ENCODE results near the gene HIGD1C. TPM values are rescaled to one million over a fixed set of nuclear protein-coding genes. Genes with fewer than 3 reads are reported as not detected.

Gene HIGD1C
- total and polyA plus RNA-seq, 2 experiments from 2014 or later: not detected

DNA sequence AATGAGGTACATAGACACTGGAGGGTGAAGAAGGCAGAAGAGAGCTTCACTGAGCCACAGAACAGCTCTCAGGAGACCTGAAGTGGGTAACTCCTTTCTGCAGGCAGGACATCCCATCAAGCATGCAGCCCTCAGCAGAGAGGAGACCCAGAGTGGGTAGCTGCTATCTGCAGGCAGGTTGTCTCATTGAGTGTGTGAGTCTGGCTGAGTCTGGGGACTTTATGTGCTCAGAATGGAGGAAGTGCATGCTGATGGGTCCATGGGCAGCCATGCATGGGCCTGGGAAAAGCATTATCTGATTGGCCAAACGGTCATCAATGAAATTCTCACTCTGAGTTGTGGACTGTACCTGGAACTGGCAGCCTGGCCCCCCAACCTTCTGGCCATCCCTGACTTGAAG lies 14.7 kb upstream of the HIGD1C start:
- H3K9me3 Mint-ChIP-seq: peaks cover 23% of the 10 kb centered on the region
- no peak overlapping the region for H3K27ac Mint-ChIP-seq
- Histone ChIP-seq H2AFZ (no peak overlapping the region), H4K20me1 (replicated peaks; ENCODE audit: insufficient read depth) (no peaks in the 10 kb centered on the region), H3F3A (replicated peaks; ENCODE audit: low read depth) (no peaks in the 10 kb centered on the region), H3K4me1 (ENCODE audit: insufficient read depth) (peaks cover 9% of the 10 kb centered on the region; the same call in 1 of the 2 replicates), H3K27ac (ENCODE audit: low read depth) (no peak overlapping the region), H3K4me2 (no peak overlapping the region), H3K79me2 (replicated peaks; ENCODE audit: insufficient read depth) (no peaks in the 10 kb centered on the region), H3K27me3 (ENCODE audit: insufficient read depth) (no peaks in the 10 kb centered on the region), H3K9me2 (ENCODE audit: insufficient read depth) (no peaks in the 10 kb centered on the region), H3K4me3 (no peak overlapping the region), H3K36me3 (ENCODE audit: insufficient read depth) (0 out of 2 replicates have a peak, but pooled peaks cover 3% of the 10 kb centered on the region)
- no peak for ATAC-seq
- H3K36me3 Mint-ChIP-seq (ENCODE audit: low read depth): peaks cover 15% of the 10 kb centered on the region
- H3K4me3 Mint-ChIP-seq: no peak overlapping the region
- no peak for TF ChIP-seq NANOG (IDR thresholded peaks at IDR 0.05; ENCODE audit: borderline replicate concordance)
- no peak for TF ChIP-seq STAT1 (IDR thresholded peaks at IDR 0.05; ENCODE audit: unreplicated experiment)
- peaks cover 4% of the 10 kb centered on the region for H3K27me3 Mint-ChIP-seq (ENCODE audit: insufficient read depth, low read depth, poor library complexity)
- DNase-seq (ENCODE audit: low spot score): no peak
- peaks cover 6% of the 10 kb centered on the region; the same call in 2 of the 3 replicates for H3K4me1 Mint-ChIP-seq

GRCh38 chr12:50947933-50948626 lies 4.3 kb upstream of the HIGD1C start:
- TF ChIP-seq, protein P1, sequence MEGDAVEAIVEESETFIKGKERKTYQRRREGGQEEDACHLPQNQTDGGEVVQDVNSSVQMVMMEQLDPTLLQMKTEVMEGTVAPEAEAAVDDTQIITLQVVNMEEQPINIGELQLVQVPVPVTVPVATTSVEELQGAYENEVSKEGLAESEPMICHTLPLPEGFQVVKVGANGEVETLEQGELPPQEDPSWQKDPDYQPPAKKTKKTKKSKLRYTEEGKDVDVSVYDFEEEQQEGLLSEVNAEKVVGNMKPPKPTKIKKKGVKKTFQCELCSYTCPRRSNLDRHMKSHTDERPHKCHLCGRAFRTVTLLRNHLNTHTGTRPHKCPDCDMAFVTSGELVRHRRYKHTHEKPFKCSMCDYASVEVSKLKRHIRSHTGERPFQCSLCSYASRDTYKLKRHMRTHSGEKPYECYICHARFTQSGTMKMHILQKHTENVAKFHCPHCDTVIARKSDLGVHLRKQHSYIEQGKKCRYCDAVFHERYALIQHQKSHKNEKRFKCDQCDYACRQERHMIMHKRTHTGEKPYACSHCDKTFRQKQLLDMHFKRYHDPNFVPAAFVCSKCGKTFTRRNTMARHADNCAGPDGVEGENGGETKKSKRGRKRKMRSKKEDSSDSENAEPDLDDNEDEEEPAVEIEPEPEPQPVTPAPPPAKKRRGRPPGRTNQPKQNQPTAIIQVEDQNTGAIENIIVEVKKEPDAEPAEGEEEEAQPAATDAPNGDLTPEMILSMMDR (conservative IDR thresholded peaks at IDR 0.05; ENCODE audit: low read depth in 2 of 2): no peak
- no peak for TF ChIP-seq JUNB (IDR thresholded peaks at IDR 0.05; ENCODE audit: unreplicated experiment)
- TF ChIP-seq, protein P2, sequence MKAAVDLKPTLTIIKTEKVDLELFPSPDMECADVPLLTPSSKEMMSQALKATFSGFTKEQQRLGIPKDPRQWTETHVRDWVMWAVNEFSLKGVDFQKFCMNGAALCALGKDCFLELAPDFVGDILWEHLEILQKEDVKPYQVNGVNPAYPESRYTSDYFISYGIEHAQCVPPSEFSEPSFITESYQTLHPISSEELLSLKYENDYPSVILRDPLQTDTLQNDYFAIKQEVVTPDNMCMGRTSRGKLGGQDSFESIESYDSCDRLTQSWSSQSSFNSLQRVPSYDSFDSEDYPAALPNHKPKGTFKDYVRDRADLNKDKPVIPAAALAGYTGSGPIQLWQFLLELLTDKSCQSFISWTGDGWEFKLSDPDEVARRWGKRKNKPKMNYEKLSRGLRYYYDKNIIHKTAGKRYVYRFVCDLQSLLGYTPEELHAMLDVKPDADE (IDR thresholded peaks at IDR 0.05): no peak
- no peak overlapping the region for H2AFZ ChIP-seq
- no peaks in the 10 kb centered on the region for H3K79me2 ChIP-seq (replicated peaks; ENCODE audit: insufficient read depth)
- H3K4me2 ChIP-seq: no peak overlapping the region
- no peaks in the 10 kb centered on the region for H3K9me2 ChIP-seq (ENCODE audit: insufficient read depth)
- Mint-ChIP-seq H3K27me3 (ENCODE audit: insufficient read depth, low read depth, poor library complexity) (peaks cover 7% of the 10 kb centered on the region), H3K4me1 (peaks cover 3% of the 10 kb centered on the region; the same call in 1 of the 3 replicates), H3K27ac (no peak overlapping the region), H3K9me3 (peaks cover 11% of the 10 kb centered on the region; the same call in 2 of the 3 replicates), H3K36me3 (ENCODE audit: low read depth) (no peaks in the 10 kb centered on the region; the same call in 2 of the 3 replicates), H3K4me3 (no peak overlapping the region)
- H3K27me3 ChIP-seq (ENCODE audit: insufficient read depth): no peaks in the 10 kb centered on the region
- 0 out of 2 replicates have a peak, but pooled peaks cover 3% of the 10 kb centered on the region for H3F3A ChIP-seq (replicated peaks; ENCODE audit: low read depth)
- no peaks in the 10 kb centered on the region for H4K20me1 ChIP-seq (replicated peaks; ENCODE audit: insufficient read depth)
- H3K4me1 ChIP-seq (ENCODE audit: insufficient read depth): no peaks in the 10 kb centered on the region
- DNase-seq (ENCODE audit: low spot score) (no peak), ATAC-seq (no peak)
- no peak overlapping the region for H3K27ac ChIP-seq (ENCODE audit: low read depth)
- H3K36me3 ChIP-seq (ENCODE audit: insufficient read depth): peaks cover 5% of the 10 kb centered on the region; the same call in 1 of the 2 replicates
- H3K4me3 ChIP-seq: no peak overlapping the region

DNA sequence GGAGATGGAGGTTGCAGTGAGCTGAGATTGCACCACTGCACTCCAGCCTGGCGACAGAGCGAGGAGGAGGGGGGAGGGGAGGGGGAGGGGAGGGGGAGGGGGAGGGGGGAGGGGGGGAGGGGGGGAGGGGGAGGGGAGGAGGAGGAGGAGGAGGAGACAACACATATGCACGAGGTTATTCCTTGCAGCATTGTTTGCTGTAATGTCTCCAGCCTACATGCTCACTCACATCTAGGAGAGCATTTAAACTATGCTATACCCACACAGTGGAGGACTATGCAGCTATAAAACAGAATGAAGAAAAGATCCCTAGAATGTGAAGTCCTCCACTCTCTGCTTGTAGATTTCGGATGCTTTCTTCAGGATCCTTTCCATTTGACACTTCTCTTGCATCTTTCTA lies 3.5 kb upstream of the HIGD1C start:
- Mint-ChIP-seq H3K27ac (no peak overlapping the region), H3K36me3 (ENCODE audit: low read depth) (no peaks in the 10 kb centered on the region; the same call in 2 of the 3 replicates), H3K4me1 (peaks cover 3% of the 10 kb centered on the region; the same call in 1 of the 3 replicates), H3K9me3 (peaks cover 11% of the 10 kb centered on the region; the same call in 2 of the 3 replicates), H3K27me3 (ENCODE audit: insufficient read depth, low read depth, poor library complexity) (peaks cover 7% of the 10 kb centered on the region), H3K4me3 (no peak overlapping the region)
- H3K9me2 ChIP-seq (ENCODE audit: insufficient read depth): no peaks in the 10 kb centered on the region
- H3K4me1 ChIP-seq (ENCODE audit: insufficient read depth): no peaks in the 10 kb centered on the region
- H3F3A ChIP-seq (replicated peaks; ENCODE audit: low read depth): 0 out of 2 replicates have a peak, but pooled peaks cover 3% of the 10 kb centered on the region
- no peaks in the 10 kb centered on the region for H3K27me3 ChIP-seq (ENCODE audit: insufficient read depth)
- DNase-seq (ENCODE audit: low spot score) (no peak), ATAC-seq (no peak)
- no peak overlapping the region for H3K4me3 ChIP-seq
- no peak overlapping the region for H3K27ac ChIP-seq (ENCODE audit: low read depth)
- H4K20me1 ChIP-seq (replicated peaks; ENCODE audit: insufficient read depth): no peaks in the 10 kb centered on the region
- H3K36me3 ChIP-seq (ENCODE audit: insufficient read depth): peaks cover 5% of the 10 kb centered on the region; the same call in 1 of the 2 replicates
- H3K79me2 ChIP-seq (replicated peaks; ENCODE audit: insufficient read depth): no peaks in the 10 kb centered on the region
- no peak overlapping the region for H2AFZ ChIP-seq
- H3K4me2 ChIP-seq: no peak overlapping the region
- TF ChIP-seq, protein P1 (conservative IDR thresholded peaks at IDR 0.05; ENCODE audit: low read depth in 2 of 2): no peak
- TF ChIP-seq EZH2phosphoT487 (IDR thresholded peaks at IDR 0.05; ENCODE audit: unreplicated experiment) (no peak), ZNF331 (CRISPR knock-in tag; IDR thresholded peaks at IDR 0.05; ENCODE audit: low read depth) (no peak), POLR2AphosphoS5 (IDR thresholded peaks at IDR 0.05; ENCODE audit: low read depth) (no peak), CREB1 (CRISPR knock-in tag; IDR thresholded peaks at IDR 0.05; ENCODE audit: low read depth) (no peak)
